Heart left ventricle (tissue), 16 donors: ENCODE data around the gene DUSP16. TPM values are rescaled to one million over a fixed set of nuclear protein-coding genes. Genes with fewer than 3 reads are reported as not detected.

Experiments used
- ATAC-seq, 4 donors: fragments of 200-7000 bp; cut with Tn5 transposase; one replicate each; pipeline ENCODE4 v1.9.1; 2020 to 2022; ENCODE audit warnings: moderate library complexity in 4 of 4, mild to moderate bottlenecking in 3 of 4, moderate number of reproducible peaks in 1 of 4
- DNase-seq, 5 donors: peaks; one replicate each; pipeline ENCODE4 v3.0.0-alpha.2; 2020
- H3K27ac ChIP-seq, 12 donors: fragments of 200-600 bp; sonication (generic) in 4 of 12; one replicate each; pipeline versions ENCODE4 v1.5.0 to v1.8.0; 2016 to 2022; ENCODE audit warnings: mild to moderate bottlenecking in 2 of 12
- H3K27me3 ChIP-seq, 9 donors: fragments of 200-600 bp; sonication (generic) in 2 of 9; one replicate each; pipeline versions ENCODE4 v1.5.1 to v1.8.0; 2016 to 2022; ENCODE audit warnings: mild to moderate bottlenecking in 3 of 9
- H3K36me3 ChIP-seq, 9 donors: fragments of 200-600 bp; sonication (generic) in 2 of 9; one replicate each; pipeline versions ENCODE4 v1.5.0 to v1.8.0; 2018 to 2022; ENCODE audit warnings: mild to moderate bottlenecking in 2 of 9
- H3K4me1 ChIP-seq, 12 donors: fragments of 200-600 bp; sonication (generic) in 4 of 12; one replicate each; pipeline versions ENCODE4 v1.5.0 to v1.8.0; 2016 to 2022; ENCODE audit warnings: mild to moderate bottlenecking in 3 of 12
- H3K4me3 ChIP-seq, 12 donors: fragments of 200-600 bp; sonication (generic) in 4 of 12; one replicate each; pipeline versions ENCODE4 v1.5.0 to v1.8.0; 2017 to 2022; ENCODE audit warnings: mild to moderate bottlenecking in 9 of 12, moderate library complexity in 4 of 12
- H3K9me3 ChIP-seq, 12 donors: fragments of 200-600 bp; sonication (generic) in 4 of 12; one replicate each; pipeline versions ENCODE4 v1.5.0 to v1.8.0; 2016 to 2022; ENCODE audit warnings: mild to moderate bottlenecking in 1 of 12
- POLR2A ChIP-seq, 2 donors: fragments of 450-650 bp; IDR thresholded peaks; one replicate each; pipeline ENCODE4 v1.6.1; 2017; ENCODE audit warnings: antibody characterized with exemption in 2 of 2, mild to moderate bottlenecking in 2 of 2, moderate library complexity in 2 of 2
- WGBS, 4 donors: extraction: QIAGEN DNeasy Blood & Tissue Kit in 2 of 4; methylation state at CpG; one replicate each; pipeline versions ENCODE4 v1.1.5 to v1.1.7; 2013 to 2018; 5-methylcytosine and 5-hydroxymethylcytosine counted together
- intact Hi-C, 10 donors: fragments of 100-400 bp; cut with DNase I; formaldehyde crosslinking; loops; one replicate each; pipeline versions ENCODE4 v1.11.1 to v1.14.2; 2022
- polyA plus RNA-seq, 2 donors: library from polyadenylated mRNA; stranded (reverse); fragments of 200-250 nt; gene quantifications; one replicate each; pipeline ENCODE4 v1.2.3, GENCODE V29; 2013
- total RNA-seq, 9 donors: library from RNA; depleted of rRNA in 2 of 9; stranded (reverse); fragments of >200 nt in 2 of 9; fragmentation: NEBNext Ultra II Directional in 3 of 9; extraction: Animal tissue kit (Norgen Biotek cat#: 25700) in 3 of 9; gene quantifications; one replicate each; pipeline versions ENCODE4 v1.1.0 to v1.2.4, GENCODE V29; 2016 to 2023
- TF ChIP-seq, protein P1 (sequence below), 12 donors: fragments of 200-600 bp; sonication (generic) in 4 of 12; IDR thresholded peaks; one replicate each; pipeline versions ENCODE4 v1.5.0 to v1.8.0; 2018 to 2022; ENCODE audit warnings: antibody characterized with exemption in 12 of 12, mild to moderate bottlenecking in 5 of 12
- donor health status: ischemic (EF 13 %, LVEDD 7.1; RV severe dilation, severe dysfunction).
- donor health status: healthy with polysubstance abuse.
- donor health status: DM: no; HTN: yes; CAD: no.
- donor health status: DM: no; HTN: no; CAD: no.
- donor health status: ischemic (EF 25% LVEDD 6.9; RV normal size, moderate dysfunction).
- donor health status: ischemic (EF 25% LVEDD 5.7; RV mildly dilated, moderate dysfunction).
- donor health status: healthy.
- donor health status: DM: yes; HTN: yes; CAD: no.
- donor health status: ischemic (EF 35%, LVEDD 5.7; RV mildly dilated, moderate dysfunction).
- donor health status: nonischemic (EF 11% LVEDD 7.7; RV severe dilation, severe dysfunction).
- donor health status: DM: yes; HTN: yes; CAD: no.
- donor health status: PGD.
- donor health status: ischemic (EF 29% LVEDD 5.4; RV normal size, mild dysfunction).
- donor health status: nonischemic (EF 23%, LVEDD 6.1; RV moderate dilation, normal function).

The DUSP16 gene
- total and polyA plus RNA-seq, 11 donors: 2.5 to 24.7 (median 15.1) TPM

DNA sequence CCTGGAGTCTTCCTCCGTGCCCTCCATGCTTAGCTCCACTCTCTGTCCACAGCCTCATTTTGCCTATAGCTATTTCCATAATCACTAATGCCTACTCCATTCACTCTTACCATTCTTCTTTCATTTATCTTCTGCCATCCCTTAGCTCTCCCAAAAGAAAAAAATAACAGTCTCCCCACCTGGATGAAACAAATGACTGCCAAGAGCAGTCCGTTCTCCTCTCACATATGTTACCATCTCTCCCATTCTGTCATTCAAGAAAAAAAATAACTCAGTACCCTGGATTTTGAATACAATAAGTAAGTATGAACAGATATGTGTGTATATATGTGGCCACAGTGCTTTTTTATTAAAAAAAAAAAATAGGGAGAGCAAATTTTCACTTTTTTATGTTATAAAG, 13.2 kb downstream of the DUSP16 start:
- Histone ChIP-seq H3K9me3 (no peaks in the 10 kb centered on the region), H3K36me3 (peaks cover 0 to 10% (median 0%) of the 10 kb centered on the region in 9 donors), H3K4me3 (no peak overlapping the region), H3K27me3 (no peaks in the 10 kb centered on the region), H3K27ac (no peak overlapping the region), H3K4me1 (peaks cover 0 to 9% (median 0%) of the 10 kb centered on the region in 12 donors)
- WGBS, 4 donors: 86 to 97% (median 94%) methylated on average over 2 of the region's 2 CpGs
- TF ChIP-seq POLR2A (IDR thresholded peaks at IDR 0.05): no peak
- TF ChIP-seq, protein P1, sequence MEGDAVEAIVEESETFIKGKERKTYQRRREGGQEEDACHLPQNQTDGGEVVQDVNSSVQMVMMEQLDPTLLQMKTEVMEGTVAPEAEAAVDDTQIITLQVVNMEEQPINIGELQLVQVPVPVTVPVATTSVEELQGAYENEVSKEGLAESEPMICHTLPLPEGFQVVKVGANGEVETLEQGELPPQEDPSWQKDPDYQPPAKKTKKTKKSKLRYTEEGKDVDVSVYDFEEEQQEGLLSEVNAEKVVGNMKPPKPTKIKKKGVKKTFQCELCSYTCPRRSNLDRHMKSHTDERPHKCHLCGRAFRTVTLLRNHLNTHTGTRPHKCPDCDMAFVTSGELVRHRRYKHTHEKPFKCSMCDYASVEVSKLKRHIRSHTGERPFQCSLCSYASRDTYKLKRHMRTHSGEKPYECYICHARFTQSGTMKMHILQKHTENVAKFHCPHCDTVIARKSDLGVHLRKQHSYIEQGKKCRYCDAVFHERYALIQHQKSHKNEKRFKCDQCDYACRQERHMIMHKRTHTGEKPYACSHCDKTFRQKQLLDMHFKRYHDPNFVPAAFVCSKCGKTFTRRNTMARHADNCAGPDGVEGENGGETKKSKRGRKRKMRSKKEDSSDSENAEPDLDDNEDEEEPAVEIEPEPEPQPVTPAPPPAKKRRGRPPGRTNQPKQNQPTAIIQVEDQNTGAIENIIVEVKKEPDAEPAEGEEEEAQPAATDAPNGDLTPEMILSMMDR (IDR thresholded peaks at IDR 0.05): no peak
- ATAC-seq (no peak), DNase-seq (no peak)
- intact Hi-C loops: no loop called here

DNA sequence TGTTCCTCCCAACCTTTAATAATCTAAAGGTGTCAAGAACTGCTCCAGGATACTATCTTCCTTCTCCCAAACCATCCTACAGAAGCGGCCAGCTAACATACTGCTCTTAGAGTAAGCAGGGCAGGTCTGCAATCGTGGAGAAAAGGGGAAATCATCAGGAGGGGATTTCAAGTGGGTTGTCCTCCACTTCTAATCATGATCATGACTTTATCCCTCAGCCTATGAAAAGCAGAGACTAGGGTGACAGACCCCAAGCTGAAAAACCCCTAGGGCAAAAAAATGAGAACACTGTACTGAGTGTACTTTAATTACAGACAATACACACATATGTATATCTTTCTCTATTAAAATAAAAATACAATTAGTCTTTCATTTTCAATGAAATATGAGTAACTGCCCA, 13.9 kb downstream of the DUSP16 start:
- TF ChIP-seq, protein P1 (IDR thresholded peaks at IDR 0.05): no peak
- no peak for TF ChIP-seq POLR2A (IDR thresholded peaks at IDR 0.05)
- DNase-seq (no peak), ATAC-seq (no peak)
- Histone ChIP-seq H3K4me1 (peaks cover 0 to 9% (median 0%) of the 10 kb centered on the region in 12 donors), H3K36me3 (peaks cover 0 to 10% (median 0%) of the 10 kb centered on the region in 9 donors), H3K9me3 (no peaks in the 10 kb centered on the region), H3K4me3 (no peak overlapping the region), H3K27ac (no peak overlapping the region), H3K27me3 (no peaks in the 10 kb centered on the region)
- intact Hi-C loops: no loop called here
- 68 to 83% (median 72%) methylated on average over 2 of the region's 2 CpGs for WGBS, 4 donors

DNA sequence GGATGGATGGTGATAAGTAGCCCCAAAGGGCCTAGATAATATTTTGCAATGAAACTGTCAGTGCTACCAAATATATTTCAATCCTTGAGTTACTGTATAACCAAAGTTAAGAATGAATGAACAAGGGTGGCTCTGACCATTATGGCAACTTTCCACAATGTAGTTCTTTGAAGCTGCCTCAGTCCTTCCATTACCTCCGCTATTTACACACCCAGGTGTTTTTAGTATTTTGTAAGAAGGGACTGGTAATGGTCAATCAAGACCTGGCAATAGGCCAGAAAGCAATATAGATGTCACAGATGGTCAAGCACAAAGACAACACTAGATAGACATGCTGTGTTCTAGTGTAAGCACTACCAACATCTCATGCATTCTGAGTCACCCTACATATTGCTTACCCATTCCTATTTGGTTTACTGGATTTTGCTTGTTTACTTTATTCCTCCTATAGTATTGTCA, 16.3 kb downstream of the DUSP16 start:
- ATAC-seq (no peak), DNase-seq (no peak)
- intact Hi-C loops: no loop called here
- no peaks in the 10 kb centered on the region for H3K9me3 ChIP-seq
- H3K36me3 ChIP-seq: peaks cover 0 to 4% (median 0%) of the 10 kb centered on the region in 9 donors
- no peak overlapping the region for H3K4me3 ChIP-seq
- 97 to 100% (median 99%) methylated on average over 1 of the region's 1 CpG for WGBS, 4 donors
- no peak for TF ChIP-seq POLR2A (IDR thresholded peaks at IDR 0.05)
- TF ChIP-seq, protein P1 (IDR thresholded peaks at IDR 0.05): no peak
- no peak overlapping the region for H3K27ac ChIP-seq
- peaks cover 0 to 10% (median 0%) of the 10 kb centered on the region in 12 donors for H3K4me1 ChIP-seq
- H3K27me3 ChIP-seq: no peaks in the 10 kb centered on the region

DNA sequence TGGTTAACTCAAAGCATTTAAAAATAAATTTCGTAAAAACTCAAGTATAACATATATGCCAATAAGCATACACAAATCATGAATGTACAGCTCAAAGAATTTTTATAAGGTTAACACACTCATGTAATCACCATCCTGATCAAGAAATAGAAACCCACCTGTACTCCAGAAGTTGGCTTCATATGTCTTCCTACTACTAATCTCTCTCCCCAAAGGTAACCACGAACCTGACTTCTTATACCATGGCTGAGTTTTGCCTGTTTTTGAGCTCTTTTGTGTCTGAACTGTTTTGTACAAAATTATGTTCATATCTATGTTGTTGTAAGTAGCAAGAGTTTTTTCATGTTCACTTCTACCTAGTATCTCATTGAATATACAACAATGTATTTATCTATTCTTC, 18.7 kb downstream of the DUSP16 start:
- WGBS, 4 donors: 92 to 99% (median 95%) methylated on average over 2 of the region's 2 CpGs
- Histone ChIP-seq H3K27ac (no peak overlapping the region), H3K27me3 (no peaks in the 10 kb centered on the region), H3K4me3 (no peak overlapping the region), H3K36me3 (peaks cover 0 to 4% (median 0%) of the 10 kb centered on the region in 9 donors), H3K9me3 (no peaks in the 10 kb centered on the region), H3K4me1 (peaks cover 0 to 21% (median 8%) of the 10 kb centered on the region in 12 donors)
- TF ChIP-seq, protein P1 (IDR thresholded peaks at IDR 0.05): no peak
- no peak for TF ChIP-seq POLR2A (IDR thresholded peaks at IDR 0.05)
- intact Hi-C loops: loop anchor here in 1 of 10 donors (5.0 kb wide), 1 partner anchor 37 kb away; no protein-coding TSS in a partner anchor
- no peak for DNase-seq
- no peak for ATAC-seq
